GM12878 (cell line): ENCODE data around the gene PAPOLG. TPM values are rescaled to one million over a fixed set of nuclear protein-coding genes. Genes with fewer than 3 reads are reported as not detected.

Source experiments
- ATAC-seq: fragments of 200-7000 bp; cut with Tn5 transposase; 3 replicates; pipeline ENCODE4 v1.9.1; 2020; ENCODE audit warnings: mild to moderate bottlenecking, moderate library complexity
- BruUV-seq: library from RNA; stranded (reverse); fragments of 400-500 nt; replicated peaks from 2 replicates; lab custom pipeline; 2021; lab: Mats Ljungman, UMichigan
- CTCF ChIA-PET: fragments of 300-600 bp; sonication (Branson Sonifier 250); formaldehyde crosslinking; extraction: SDS; loops from one replicate; lab custom pipeline; 2021; ENCODE audit warnings: inconsistent platforms; lab: Yijun Ruan, JAX
- POLR2A ChIA-PET: fragments of 350-600 bp; formaldehyde crosslinking; extraction: SDS; loops from one replicate; lab custom pipeline; 2021; ENCODE audit warnings: inconsistent platforms; lab: Charles Lee
- RAD21 ChIA-PET: fragments of 300-600 bp; sonication (Branson Sonifier 250); formaldehyde crosslinking; loops from one replicate; lab custom pipeline; 2023; ENCODE audit warnings: antibody characterized with exemption; ENCODE audit not compliant: unreplicated experiment; lab: Charles Lee
- SMC1A ChIA-PET: fragments of 300-600 bp; sonication (Branson Sonifier 250); formaldehyde crosslinking; loops from one replicate; lab custom pipeline; 2023; ENCODE audit not compliant: unreplicated experiment, uncharacterized antibody; lab: Charles Lee
- DNase-seq: peaks from one replicate; pipeline ENCODE4 v3.0.0-alpha.2; 2011; ENCODE audit warnings: low read depth, low spot score
- FAIRE-seq: peaks from 3 replicates; lab custom pipeline; 2011; peaks lifted over from hg19 to GRCh38; lab: Jason Lieb, UNC
- H2AFZ ChIP-seq: 2 replicates; pipeline ENCODE4 v1.6.0; 2011; ENCODE audit warnings: low read depth, low read length, control low read depth; ENCODE audit not compliant: control insufficient read depth
- H3K27ac ChIP-seq: 2 replicates; pipeline ENCODE4 v1.5.1; 2011; ENCODE audit warnings: control low read depth; ENCODE audit not compliant: control insufficient read depth, insufficient read depth
- H3K27me3 ChIP-seq, 2 experiments: replicated peaks in 1 of 2; 2 replicates each; pipeline versions ENCODE4 v1.6.0 to v1.6.1; 2011; ENCODE audit warnings: low read length in 1 of 2; ENCODE audit not compliant: control insufficient read depth in 2 of 2, insufficient read depth in 2 of 2
- H3K36me3 ChIP-seq, 2 experiments: 2 replicates each; pipeline ENCODE4 v1.5.1; 2011; ENCODE audit warnings: low read length in 1 of 2; ENCODE audit not compliant: control insufficient read depth in 2 of 2, insufficient read depth in 2 of 2
- H3K4me1 ChIP-seq: 2 replicates; pipeline ENCODE4 v1.6.1; 2011; ENCODE audit warnings: mild to moderate bottlenecking, low read length, moderate library complexity, mixed read lengths; ENCODE audit not compliant: control insufficient read depth, insufficient read depth
- H3K4me2 ChIP-seq: 2 replicates; pipeline ENCODE4 v1.6.0; 2011; ENCODE audit warnings: control low read depth; ENCODE audit not compliant: control insufficient read depth, insufficient read depth
- H3K4me3 ChIP-seq: fragments of 200-600 bp; sonication (generic); 2 replicates; pipeline ENCODE4 v1.5.1; 2016
- H3K79me2 ChIP-seq: 2 replicates; pipeline ENCODE4 v1.6.0; 2011; ENCODE audit warnings: low read length; ENCODE audit not compliant: control insufficient read depth, insufficient read depth
- H3K9ac ChIP-seq: 2 replicates; pipeline ENCODE4 v1.8.0; 2011; ENCODE audit warnings: low read length, control low read depth, mixed read lengths; ENCODE audit not compliant: control insufficient read depth, insufficient read depth
- H3K9me3 ChIP-seq: replicated peaks from 3 replicates; pipeline ENCODE4 v1.5.1; 2011; ENCODE audit warnings: mild to moderate bottlenecking, low read length; ENCODE audit not compliant: control insufficient read depth, insufficient read depth
- H4K20me1 ChIP-seq: 2 replicates; pipeline ENCODE4 v1.6.0; 2011; ENCODE audit not compliant: control insufficient read depth, insufficient read depth
- CBX5 ChIP-seq: sonication (generic); IDR thresholded peaks from 2 replicates; pipeline ENCODE4 v1.6.1; 2016; ENCODE audit warnings: low read depth, moderate library complexity, mild to moderate bottlenecking, inconsistent platforms
- CHD2 ChIP-seq: IDR thresholded peaks from 2 replicates; pipeline ENCODE4 v1.6.1; 2011; ENCODE audit warnings: low read depth, low read length, improper control_type of control experiment, borderline replicate concordance
- EED ChIP-seq: sonication (generic); IDR thresholded peaks from 2 replicates; pipeline ENCODE4 v1.6.1; 2016; ENCODE audit warnings: antibody characterized with exemption, low read depth
- EGR1 ChIP-seq, 2 experiments: IDR thresholded peaks; 1 replicate in 1 of 2; 2 replicates in 1 of 2; pipeline ENCODE4 v1.6.1; 2011 to 2012; ENCODE audit warnings: low read depth in 2 of 2, low read length in 2 of 2, borderline replicate concordance in 1 of 2, mild to moderate bottlenecking in 1 of 2, moderate library complexity in 1 of 2
- ESRRA ChIP-seq: IDR thresholded peaks from 2 replicates; pipeline ENCODE4 v1.6.1; 2012; ENCODE audit warnings: mild to moderate bottlenecking, low read length, improper control_type of control experiment
- IRF3 ChIP-seq: fragments of 450-650 bp; IDR thresholded peaks from 2 replicates; pipeline ENCODE4 v1.6.1; 2014; ENCODE audit warnings: mild to moderate bottlenecking
- KAT2A ChIP-seq: conservative IDR thresholded peaks from 2 replicates; pipeline ENCODE4 v1.6.1; 2011; ENCODE audit warnings: low read depth, low read length; ENCODE audit not compliant: control insufficient read depth
- NFIC ChIP-seq: IDR thresholded peaks from 2 replicates; pipeline ENCODE4 v1.6.1; 2012; ENCODE audit warnings: low read depth, mild to moderate bottlenecking, inconsistent platforms, low read length, moderate library complexity
- POLR2A ChIP-seq: IDR thresholded peaks from 2 replicates; pipeline ENCODE4 v1.6.1; 2011; ENCODE audit warnings: low read depth, mild to moderate bottlenecking, low read length
- RAD21 ChIP-seq: IDR thresholded peaks from 2 replicates; pipeline ENCODE4 v1.6.1; 2011; ENCODE audit warnings: mild to moderate bottlenecking, low read depth, low read length, moderate library complexity; ENCODE audit not compliant: insufficient read depth
- TCF12 ChIP-seq: IDR thresholded peaks from 2 replicates; pipeline ENCODE4 v1.6.1; 2011; ENCODE audit warnings: low read depth, mild to moderate bottlenecking, low read length
- WRNIP1 ChIP-seq: IDR thresholded peaks from 2 replicates; pipeline ENCODE4 v1.6.1; 2011; ENCODE audit warnings: low read depth, low read length, improper control_type of control experiment, borderline replicate concordance
- YY1 ChIP-seq: IDR thresholded peaks from 2 replicates; pipeline ENCODE4 v1.6.1; 2011; ENCODE audit warnings: low read depth, mild to moderate bottlenecking, low read length
- ZBED1 ChIP-seq: IDR thresholded peaks from 2 replicates; pipeline ENCODE4 v1.6.1; 2016; ENCODE audit warnings: borderline replicate concordance
- WGBS: methylation state at CpG from one replicate; pipeline ENCODE4 v1.1.6; 2016; ENCODE audit warnings: low lambda C conversion rate; ENCODE audit not compliant: insufficient replicate concordance, insufficient coverage; ENCODE audit errors: missing lambda C conversion rate; 5-methylcytosine and 5-hydroxymethylcytosine counted together
- in situ Hi-C: fragments of 300-500 bp; cut with MboI; formaldehyde crosslinking; loops from 9 replicates; pipeline ENCODE4 v1.14.3; 2018; ENCODE audit warnings: mixed read lengths
- intact Hi-C: fragments of 100-400 bp; cut with micrococcal nuclease; formaldehyde crosslinking; loops from one replicate; pipeline ENCODE4 v1.14.2; 2022; ENCODE audit not compliant: unreplicated experiment
- polyA plus RNA-seq, 11 experiments: library from polyadenylated mRNA; depleted of rRNA in 4 of 11; unstranded in 6 of 11; stranded (reverse) in 5 of 11; fragments of >200 nt; fragmentation: Nextera tagmentation in 4 of 11; fragmentation: Illumina TruSeq in 1 of 11; extraction: Ambion mirVana in 4 of 11; extraction: Trizol in 1 of 11; gene quantifications; 1 replicate in 1 of 11; 2 replicates in 10 of 11; pipeline versions ENCODE4 v1.2.1 to v1.2.3, GENCODE V29; 2011 to 2016; ENCODE audit warnings: inconsistent platforms in 2 of 11, missing spikeins in 2 of 11, low read depth in 1 of 11
- total RNA-seq, 4 experiments: library from RNA; depleted of rRNA in 3 of 4; stranded (reverse); fragments of >200 nt in 3 of 4; fragmentation: Illumina TruSeq in 1 of 4; extraction: Trizol in 1 of 4; gene quantifications; 2 replicates each; pipeline versions ENCODE4 v1.2.1 to v1.2.3, GENCODE V29; 2013 to 2021
- TF ChIP-seq, protein P1 (sequence below): fragments of 150-350 bp; IDR thresholded peaks from 2 replicates; pipeline ENCODE4 v1.6.1; 2014; ENCODE audit warnings: mild to moderate bottlenecking, low read depth, low read length

The PAPOLG gene
- total and polyA plus RNA-seq, 10 of the 15 experiments (the other 5 are each of a cell fraction or from before 2014, with no cell fraction given) = 4.2 to 15.8 (median 10.7) TPM

- POLR2A ChIA-PET = no interaction called here
- H2AFZ ChIP-seq = peak overlapping the region; percentile 37; the same call in 1 of the 2 replicates
- RAD21 ChIA-PET = no interaction called here
- TF ChIP-seq CHD2 (no peak), RAD21 (no peak), ESRRA (no peak), CBX5 (no peak), ZBED1 (no peak), EED (no peak), EGR1 (IDR thresholded peaks at IDR 0.05; ENCODE audit: borderline replicate concordance in 1 of 2, low read depth in 2 of 2, low read length in 2 of 2) (no peak), KAT2A (no peak), TCF12 (no peak)
- ATAC-seq (no peak), DNase-seq (no peak), FAIRE-seq (no peak)
- SMC1A ChIA-PET = no interaction called here
- no peak overlapping the region for H3K27ac ChIP-seq
- no peaks in the 10 kb centered on the region for H3K79me2 ChIP-seq
- H3K4me1 ChIP-seq = no peaks in the 10 kb centered on the region
- intact Hi-C loops = no loop called here
- 74% methylated on average over 5 of the region's 5 CpGs for WGBS
- no peak overlapping the region for H3K4me3 ChIP-seq
- no peaks in the 10 kb centered on the region for H3K27me3 ChIP-seq
- no peaks in the 10 kb centered on the region for H3K36me3 ChIP-seq
- no peaks in the 10 kb centered on the region for H4K20me1 ChIP-seq
- H3K4me2 ChIP-seq = no peak overlapping the region
- in situ Hi-C loops = no loop called here
- H3K9ac ChIP-seq = no peak overlapping the region
- no peaks in the 10 kb centered on the region for H3K9me3 ChIP-seq
- CTCF ChIA-PET = no interaction called here
- BruUV-seq = no TSS peak
Observed at GRCh38 chr2:60745330-60745729, 10.7 kb upstream of the PAPOLG start.

- ATAC-seq = peak; percentile 49
- H3K27ac ChIP-seq = no peak overlapping the region
- BruUV-seq = no TSS peak
- H2AFZ ChIP-seq = peak overlapping the region; percentile 37; the same call in 1 of the 2 replicates
- H3K9ac ChIP-seq = no peak overlapping the region
- no peak overlapping the region for H3K4me2 ChIP-seq
- no peak for DNase-seq
- WGBS = 40% methylated on average over 6 of the region's 7 CpGs
- SMC1A ChIA-PET = no interaction called here
- POLR2A ChIA-PET = no interaction called here
- H3K27me3 ChIP-seq = no peaks in the 10 kb centered on the region
- no peaks in the 10 kb centered on the region for H3K36me3 ChIP-seq
- H3K9me3 ChIP-seq = no peaks in the 10 kb centered on the region
- CTCF ChIA-PET = no interaction called here
- no peaks in the 10 kb centered on the region for H4K20me1 ChIP-seq
- intact Hi-C loops (no loop called here), in situ Hi-C loops (no loop called here)
- RAD21 ChIA-PET = no interaction called here
- no peak overlapping the region for H3K4me3 ChIP-seq
- H3K79me2 ChIP-seq = no peaks in the 10 kb centered on the region
- FAIRE-seq = no peak
- no peaks in the 10 kb centered on the region for H3K4me1 ChIP-seq
- no peak for TF ChIP-seq NFIC
- TF ChIP-seq EGR1 (IDR thresholded peaks at IDR 0.05; ENCODE audit: borderline replicate concordance in 1 of 2, low read depth in 2 of 2, low read length in 2 of 2) = no peak
- no peak for TF ChIP-seq YY1
- TF ChIP-seq IRF3 = no peak
- no peak for TF ChIP-seq WRNIP1
- no peak for TF ChIP-seq TCF12
- TF ChIP-seq, protein P1, sequence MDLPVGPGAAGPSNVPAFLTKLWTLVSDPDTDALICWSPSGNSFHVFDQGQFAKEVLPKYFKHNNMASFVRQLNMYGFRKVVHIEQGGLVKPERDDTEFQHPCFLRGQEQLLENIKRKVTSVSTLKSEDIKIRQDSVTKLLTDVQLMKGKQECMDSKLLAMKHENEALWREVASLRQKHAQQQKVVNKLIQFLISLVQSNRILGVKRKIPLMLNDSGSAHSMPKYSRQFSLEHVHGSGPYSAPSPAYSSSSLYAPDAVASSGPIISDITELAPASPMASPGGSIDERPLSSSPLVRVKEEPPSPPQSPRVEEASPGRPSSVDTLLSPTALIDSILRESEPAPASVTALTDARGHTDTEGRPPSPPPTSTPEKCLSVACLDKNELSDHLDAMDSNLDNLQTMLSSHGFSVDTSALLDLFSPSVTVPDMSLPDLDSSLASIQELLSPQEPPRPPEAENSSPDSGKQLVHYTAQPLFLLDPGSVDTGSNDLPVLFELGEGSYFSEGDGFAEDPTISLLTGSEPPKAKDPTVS = no peak
- no peak for TF ChIP-seq POLR2A
Observed at GRCh38 chr2:60745761-60746160, 10.3 kb upstream of the PAPOLG start.
